Keratinocyte (primary cell): ENCODE results near the gene WDR70. TPM values are rescaled to one million over a fixed set of nuclear protein-coding genes. Genes with fewer than 3 reads are reported as not detected.
A peak's percentile ranks its signal among the peaks of the same experiment; 100 is the strongest.

Experiments
- DNase-seq: peaks from one replicate; pipeline ENCODE4 v3.0.0-alpha.2; 2011; ENCODE audit warnings: low read depth, missing footprints, low spot score
- FAIRE-seq: peaks from 2 replicates; lab custom pipeline; 2011; peaks lifted over from hg19 to GRCh38; lab: Jason Lieb, UNC
- H2AFZ ChIP-seq: 2 replicates; pipeline ENCODE4 v1.6.0; 2012; ENCODE audit warnings: low read length, control low read depth, inconsistent platforms; ENCODE audit not compliant: control insufficient read depth
- H3K27ac ChIP-seq: 2 replicates; pipeline ENCODE4 v1.5.1; 2011; ENCODE audit warnings: low read length; ENCODE audit not compliant: control insufficient read depth, insufficient read depth
- H3K27me3 ChIP-seq: 3 replicates; pipeline ENCODE4 v1.6.0; 2011; ENCODE audit warnings: low read length; ENCODE audit not compliant: control insufficient read depth, insufficient read depth; ENCODE audit errors: extremely low read depth
- H3K36me3 ChIP-seq, 2 experiments: 2 replicates in 1 of 2; 3 replicates in 1 of 2; pipeline ENCODE4 v1.5.1; 2011; ENCODE audit warnings: low read length in 2 of 2, mild to moderate bottlenecking in 1 of 2; ENCODE audit not compliant: control insufficient read depth in 2 of 2, insufficient read depth in 2 of 2; ENCODE audit errors: extremely low read depth in 1 of 2
- H3K4me1 ChIP-seq: 3 replicates; pipeline ENCODE4 v1.5.1; 2011; ENCODE audit warnings: low read length; ENCODE audit not compliant: control insufficient read depth, insufficient read depth; ENCODE audit errors: extremely low read depth
- H3K4me2 ChIP-seq: 3 replicates; pipeline ENCODE4 v1.6.0; 2011; ENCODE audit warnings: low read depth, low read length; ENCODE audit not compliant: control insufficient read depth, insufficient read depth; ENCODE audit errors: extremely low read depth
- H3K4me3 ChIP-seq, 3 experiments: fragments of 200-600 bp in 1 of 3; sonication (generic) in 1 of 3; 2 replicates in 2 of 3; 3 replicates in 1 of 3; pipeline ENCODE4 v1.5.1; 2011 to 2016; ENCODE audit warnings: low read length in 3 of 3, mild to moderate bottlenecking in 3 of 3, control low read depth in 2 of 3, inconsistent platforms in 1 of 3, low read depth in 1 of 3, mixed read lengths in 1 of 3, mixed run types in 1 of 3, moderate library complexity in 1 of 3; ENCODE audit not compliant: control insufficient read depth in 2 of 3, insufficient read depth in 2 of 3; ENCODE audit errors: extremely low read depth in 1 of 3
- H3K79me2 ChIP-seq: 2 replicates; pipeline ENCODE4 v1.6.0; 2012; ENCODE audit warnings: low read length; ENCODE audit not compliant: control insufficient read depth, insufficient read depth
- H3K9ac ChIP-seq: 3 replicates; pipeline ENCODE4 v1.6.0; 2011; ENCODE audit warnings: low read length; ENCODE audit not compliant: control insufficient read depth, insufficient read depth; ENCODE audit errors: extremely low read depth
- H3K9me1 ChIP-seq: 3 replicates; pipeline ENCODE4 v1.6.0; 2011; ENCODE audit warnings: low read length; ENCODE audit not compliant: control insufficient read depth, insufficient read depth; ENCODE audit errors: extremely low read depth
- H3K9me3 ChIP-seq: 2 replicates; pipeline ENCODE4 v1.5.1; 2012; ENCODE audit warnings: low read depth, low read length; ENCODE audit not compliant: control insufficient read depth
- H4K20me1 ChIP-seq: 3 replicates; pipeline ENCODE4 v1.6.0; 2011; ENCODE audit warnings: low read length; ENCODE audit not compliant: control insufficient read depth, insufficient read depth; ENCODE audit errors: extremely low read depth
- CTCF ChIP-seq, 3 experiments: IDR thresholded peaks in 1 of 3; conservative IDR thresholded peaks in 1 of 3; optimal IDR thresholded peaks in 1 of 3; 2 replicates in 2 of 3; 3 replicates in 1 of 3; pipeline versions ENCODE3 to v1.5.1; 2011; ENCODE audit warnings: low read length in 3 of 3, mild to moderate bottlenecking in 3 of 3, moderate library complexity in 2 of 3, control low read depth in 1 of 3, inconsistent platforms in 1 of 3; ENCODE audit not compliant: insufficient read depth in 2 of 3; ENCODE audit errors: extremely low read depth in 1 of 3
- EZH2 ChIP-seq: IDR thresholded peaks from one replicate; pipeline ENCODE4 v1.6.1; 2012; ENCODE audit warnings: inconsistent platforms, mild to moderate bottlenecking, low read length, moderate library complexity
- dilution Hi-C: fragments of 300-500 bp; cut with MboI; formaldehyde crosslinking; loops from one replicate; pipeline ENCODE4 v1.7.0; 2020; ENCODE audit warnings: low sequenced_read_pairs; ENCODE audit not compliant: extremely low pct_ligation_motif_present
- polyA plus RNA-seq, 5 experiments: library from polyadenylated mRNA; depleted of rRNA in 3 of 5; stranded (reverse) in 3 of 5; stranded (forward) in 1 of 5; unstranded in 1 of 5; fragments of >200 nt; gene quantifications; 1 replicate in 1 of 5; 2 replicates in 3 of 5; 3 replicates in 1 of 5; pipeline versions ENCODE4 v1.2.1 to v1.2.3, GENCODE V29; 2011 to 2012; ENCODE audit warnings: missing spikeins in 2 of 5, low read depth in 1 of 5, low replicate concordance in 1 of 5

WDR70 gene
- polyA plus RNA-seq, 1 donor (not counting 4 experiments of a cell fraction or from before 2014, with no cell fraction given): 25.1 TPM

- no peaks in the 10 kb centered on the region for H3K79me2 ChIP-seq
- H3K27ac ChIP-seq: no peak overlapping the region
- DNase-seq (no peak), FAIRE-seq (no peak)
- H3K4me3 ChIP-seq: no peak overlapping the region
- H3K9ac ChIP-seq: no peak overlapping the region
- no peak overlapping the region for H2AFZ ChIP-seq
- TF ChIP-seq CTCF (optimal IDR thresholded peaks at IDR 0.05 in 1 of 3, IDR thresholded peaks at IDR 0.05 in 1 of 3, conservative IDR thresholded peaks at IDR 0.05 in 1 of 3; ENCODE audit: extremely low read depth in 1 of 3, insufficient read depth in 2 of 3, low read length in 3 of 3) (no peak), EZH2 (no peak)
- dilution Hi-C loops: no loop called here
- no peaks in the 10 kb centered on the region for H3K9me3 ChIP-seq
- peaks cover 13% of the 10 kb centered on the region for H3K4me1 ChIP-seq
- H3K4me2 ChIP-seq: no peak overlapping the region
- no peaks in the 10 kb centered on the region for H3K9me1 ChIP-seq
- no peaks in the 10 kb centered on the region for H3K36me3 ChIP-seq
- H4K20me1 ChIP-seq: no peaks in the 10 kb centered on the region
- H3K27me3 ChIP-seq: no peaks in the 10 kb centered on the region
Measured at GRCh38 chr5:37786416-37786815, 407.3 kb downstream of the WDR70 start.

GRCh38 chr5:37786862-37787519 is 407.9 kb downstream of the WDR70 start:
- Histone ChIP-seq H3K9me3 (no peaks in the 10 kb centered on the region), H3K9me1 (no peaks in the 10 kb centered on the region), H3K27me3 (no peaks in the 10 kb centered on the region), H3K9ac (no peak overlapping the region), H3K4me1 (peaks cover 13% of the 10 kb centered on the region), H2AFZ (no peak overlapping the region), H3K79me2 (no peaks in the 10 kb centered on the region), H3K4me3 (no peak overlapping the region), H3K36me3 (no peaks in the 10 kb centered on the region), H3K27ac (no peak overlapping the region), H4K20me1 (no peaks in the 10 kb centered on the region), H3K4me2 (no peak overlapping the region)
- DNase-seq (peak; percentile 15), FAIRE-seq (peak; percentile 71)
- dilution Hi-C loops: no loop called here
- TF ChIP-seq EZH2: no peak
- TF ChIP-seq CTCF (optimal IDR thresholded peaks at IDR 0.05 in 1 of 3, IDR thresholded peaks at IDR 0.05 in 1 of 3, conservative IDR thresholded peaks at IDR 0.05 in 1 of 3; ENCODE audit: extremely low read depth in 1 of 3, insufficient read depth in 2 of 3, low read length in 3 of 3): no peak
